HepG2 (cell line): ENCODE data around the gene PDE6C. TPM values are rescaled to one million over a fixed set of nuclear protein-coding genes. Genes with fewer than 3 reads are reported as not detected.

Experiments
- ESRRA ChIP-seq: sonication (generic); formaldehyde crosslinking; IDR thresholded peaks from 2 replicates; pipeline ENCODE4 v1.5.1; 2020; ENCODE audit warnings: mild to moderate bottlenecking, low read depth, missing genetic modification reagents
- MAZ ChIP-seq, 2 experiments: sonication (generic) in 1 of 2; formaldehyde crosslinking in 1 of 2; IDR thresholded peaks; 2 replicates each; pipeline versions ENCODE4 v1.5.0 to v1.6.1; 2012 to 2020; ENCODE audit warnings: low read depth in 2 of 2, mild to moderate bottlenecking in 2 of 2, borderline replicate concordance in 1 of 2, improper control_type of control experiment in 1 of 2, low read length in 1 of 2, missing genetic modification reagents in 1 of 2, moderate library complexity in 1 of 2
- NR2C2 ChIP-seq: sonication (generic); formaldehyde crosslinking; IDR thresholded peaks from 2 replicates; pipeline ENCODE4 v1.4.0; 2020; ENCODE audit warnings: missing genetic modification reagents, mild to moderate bottlenecking, moderate library complexity, borderline replicate concordance
- SOX13 ChIP-seq, 3 experiments: fragments of 450-650 bp in 1 of 3; sonication (generic) in 1 of 3; formaldehyde crosslinking in 1 of 3; IDR thresholded peaks in 2 of 3; conservative IDR thresholded peaks in 1 of 3; 2 replicates each; pipeline versions ENCODE4 v1.5.0 to v1.6.1; 2016 to 2020; ENCODE audit warnings: antibody characterized with exemption in 1 of 3, mild to moderate bottlenecking in 1 of 3, missing compliant biosample characterization in 1 of 3, missing genetic modification reagents in 1 of 3, moderate library complexity in 1 of 3
- ZMYM2 ChIP-seq: sonication (generic); formaldehyde crosslinking; IDR thresholded peaks from 2 replicates; pipeline ENCODE4 v1.8.0; 2022; ENCODE audit warnings: mild to moderate bottlenecking, missing genetic modification reagents
- ZNF343 ChIP-seq: sonication (generic); formaldehyde crosslinking; IDR thresholded peaks from 2 replicates; pipeline ENCODE4 v1.4.0; 2020; ENCODE audit warnings: mild to moderate bottlenecking, missing genetic modification reagents
- ZNF652 ChIP-seq: IDR thresholded peaks from 2 replicates; pipeline ENCODE4 v1.6.1; 2016; ENCODE audit warnings: low read depth, borderline replicate concordance
- polyA plus RNA-seq, 8 experiments: library from polyadenylated mRNA; depleted of rRNA in 3 of 8; stranded (reverse) in 7 of 8; unstranded in 1 of 8; fragments of >200 nt; fragmentation: Illumina TruSeq in 4 of 8; extraction: Trizol in 4 of 8; gene quantifications; 2 replicates each; pipeline versions ENCODE4 v1.2.1 to v1.2.3, GENCODE V29; 2011 to 2016; ENCODE audit warnings: low read depth in 4 of 8, missing spikeins in 1 of 8, mixed read lengths in 1 of 8; ENCODE audit not compliant: insufficient read depth in 1 of 8
- total RNA-seq, 5 experiments: library from RNA; depleted of rRNA; stranded (reverse); fragments of >200 nt; fragmentation: Illumina TruSeq; extraction: Trizol; gene quantifications; 2 replicates each; pipeline ENCODE4 v1.2.3, GENCODE V29; 2016; ENCODE audit warnings: low read depth in 1 of 5
- TF ChIP-seq, protein P1 (sequence below): sonication (generic); formaldehyde crosslinking; IDR thresholded peaks from 2 replicates; pipeline ENCODE4 v1.4.0; 2020; ENCODE audit warnings: missing genetic modification reagents
- TF ChIP-seq, protein P2 (sequence below): sonication (generic); formaldehyde crosslinking; IDR thresholded peaks from 2 replicates; pipeline ENCODE4 v1.5.0; 2020; ENCODE audit warnings: missing genetic modification reagents
- TF ChIP-seq, protein P3 (sequence below): sonication (generic); formaldehyde crosslinking; IDR thresholded peaks from 2 replicates; pipeline ENCODE4 v1.8.1; 2023; ENCODE audit warnings: mild to moderate bottlenecking, moderate library complexity, missing genetic modification reagents

Gene PDE6C
- total and polyA plus RNA-seq, 2 of the 13 experiments (the other 11 are each of a cell fraction or from before 2014, with no cell fraction given): 0.64 TPM; not detected in 1

DNA sequence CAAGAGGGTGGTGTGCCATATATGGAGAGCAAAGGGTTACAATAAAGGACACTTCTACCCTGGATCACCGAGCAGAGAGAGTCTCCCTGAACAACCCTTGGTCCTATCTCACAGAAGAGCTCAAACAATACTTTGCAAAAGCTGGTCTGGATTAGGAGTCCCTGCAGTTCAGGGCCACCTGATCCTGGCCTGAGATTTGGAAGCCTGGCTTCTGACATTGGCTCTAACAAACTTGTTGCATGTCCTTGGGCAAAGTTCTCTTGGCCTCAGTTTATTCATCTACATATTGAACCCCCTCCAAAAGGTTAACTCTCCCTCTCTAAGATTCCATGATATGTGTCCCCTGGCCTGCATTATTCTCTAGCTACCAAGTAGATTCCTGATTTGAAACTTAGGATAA is 13.0 kb upstream of the PDE6C start (continued):
- TF ChIP-seq MAZ (IDR thresholded peaks at IDR 0.05; ENCODE audit: borderline replicate concordance, low read depth, low read length) (no peak), MAZ (CRISPR knock-in tag; IDR thresholded peaks at IDR 0.05; ENCODE audit: low read depth) (0 out of 2 replicates have a peak, but pooled peaks have one; percentile 24), NR2C2 (0 out of 2 replicates have a peak, but pooled peaks have one; percentile 12), ZNF652 (CRISPR knock-in tag) (0 out of 2 replicates have a peak, but pooled peaks have one; percentile 43), ESRRA (CRISPR knock-in tag) (0 out of 2 replicates have a peak, but pooled peaks have one; percentile 34), SOX13 (IDR thresholded peaks at IDR 0.05) (no peak), SOX13 (CRISPR knock-in tag; conservative IDR thresholded peaks at IDR 0.05 in 1 of 2, IDR thresholded peaks at IDR 0.05 in 1 of 2) (0 out of 4 replicates have a peak, but pooled peaks of 1 of the 2 experiments have one; percentile 7), ZMYM2 (CRISPR knock-in tag) (no peak), ZNF343 (CRISPR knock-in tag) (0 out of 2 replicates have a peak, but pooled peaks have one; percentile 26)
- TF ChIP-seq, protein P1, sequence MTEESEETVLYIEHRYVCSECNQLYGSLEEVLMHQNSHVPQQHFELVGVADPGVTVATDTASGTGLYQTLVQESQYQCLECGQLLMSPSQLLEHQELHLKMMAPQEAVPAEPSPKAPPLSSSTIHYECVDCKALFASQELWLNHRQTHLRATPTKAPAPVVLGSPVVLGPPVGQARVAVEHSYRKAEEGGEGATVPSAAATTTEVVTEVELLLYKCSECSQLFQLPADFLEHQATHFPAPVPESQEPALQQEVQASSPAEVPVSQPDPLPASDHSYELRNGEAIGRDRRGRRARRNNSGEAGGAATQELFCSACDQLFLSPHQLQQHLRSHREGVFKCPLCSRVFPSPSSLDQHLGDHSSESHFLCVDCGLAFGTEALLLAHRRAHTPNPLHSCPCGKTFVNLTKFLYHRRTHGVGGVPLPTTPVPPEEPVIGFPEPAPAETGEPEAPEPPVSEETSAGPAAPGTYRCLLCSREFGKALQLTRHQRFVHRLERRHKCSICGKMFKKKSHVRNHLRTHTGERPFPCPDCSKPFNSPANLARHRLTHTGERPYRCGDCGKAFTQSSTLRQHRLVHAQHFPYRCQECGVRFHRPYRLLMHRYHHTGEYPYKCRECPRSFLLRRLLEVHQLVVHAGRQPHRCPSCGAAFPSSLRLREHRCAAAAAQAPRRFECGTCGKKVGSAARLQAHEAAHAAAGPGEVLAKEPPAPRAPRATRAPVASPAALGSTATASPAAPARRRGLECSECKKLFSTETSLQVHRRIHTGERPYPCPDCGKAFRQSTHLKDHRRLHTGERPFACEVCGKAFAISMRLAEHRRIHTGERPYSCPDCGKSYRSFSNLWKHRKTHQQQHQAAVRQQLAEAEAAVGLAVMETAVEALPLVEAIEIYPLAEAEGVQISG: 0 out of 2 replicates have a peak, but pooled peaks have one; percentile 21
- TF ChIP-seq, protein P2, sequence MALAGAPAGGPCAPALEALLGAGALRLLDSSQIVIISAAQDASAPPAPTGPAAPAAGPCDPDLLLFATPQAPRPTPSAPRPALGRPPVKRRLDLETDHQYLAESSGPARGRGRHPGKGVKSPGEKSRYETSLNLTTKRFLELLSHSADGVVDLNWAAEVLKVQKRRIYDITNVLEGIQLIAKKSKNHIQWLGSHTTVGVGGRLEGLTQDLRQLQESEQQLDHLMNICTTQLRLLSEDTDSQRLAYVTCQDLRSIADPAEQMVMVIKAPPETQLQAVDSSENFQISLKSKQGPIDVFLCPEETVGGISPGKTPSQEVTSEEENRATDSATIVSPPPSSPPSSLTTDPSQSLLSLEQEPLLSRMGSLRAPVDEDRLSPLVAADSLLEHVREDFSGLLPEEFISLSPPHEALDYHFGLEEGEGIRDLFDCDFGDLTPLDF (CRISPR knock-in tag): 0 out of 2 replicates have a peak, but pooled peaks have one; percentile 33
- TF ChIP-seq, protein P3, sequence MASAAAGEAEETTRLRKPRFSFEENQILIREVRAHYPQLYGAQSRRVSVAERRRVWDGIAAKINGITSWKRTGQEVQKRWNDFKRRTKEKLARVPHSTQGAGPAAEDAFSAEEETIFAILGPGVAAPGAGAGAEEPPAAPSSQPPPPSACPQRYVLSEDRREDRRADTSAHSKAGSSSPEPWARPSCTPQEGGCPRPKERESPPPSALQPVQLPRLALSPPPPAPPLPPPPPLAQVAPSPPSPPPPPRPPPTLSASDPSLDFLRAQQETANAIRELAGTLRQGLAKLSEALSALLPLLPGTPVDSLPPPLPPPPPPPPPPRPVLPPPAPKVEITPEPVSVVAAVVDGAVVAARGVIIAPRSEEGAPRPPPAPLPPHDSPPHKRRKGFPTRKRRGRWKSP: no peak
